CD4-positive, alpha-beta T cell treated with Interleukin-1 beta for 1 hour (primary cell): ENCODE results near the gene ERCC8.
"Not testable (repeated sequence)": the region's sequence is repeated elsewhere in the genome, so short reads cannot be mapped to it uniquely, and the experiment has no call there.

Source experiments
- DNase-seq, 2 donors: peaks; one replicate each; pipeline ENCODE4 v3.0.0-alpha.2; 2020 to 2022

Gene ERCC8, protein sequence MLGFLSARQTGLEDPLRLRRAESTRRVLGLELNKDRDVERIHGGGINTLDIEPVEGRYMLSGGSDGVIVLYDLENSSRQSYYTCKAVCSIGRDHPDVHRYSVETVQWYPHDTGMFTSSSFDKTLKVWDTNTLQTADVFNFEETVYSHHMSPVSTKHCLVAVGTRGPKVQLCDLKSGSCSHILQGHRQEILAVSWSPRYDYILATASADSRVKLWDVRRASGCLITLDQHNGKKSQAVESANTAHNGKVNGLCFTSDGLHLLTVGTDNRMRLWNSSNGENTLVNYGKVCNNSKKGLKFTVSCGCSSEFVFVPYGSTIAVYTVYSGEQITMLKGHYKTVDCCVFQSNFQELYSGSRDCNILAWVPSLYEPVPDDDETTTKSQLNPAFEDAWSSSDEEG

DNA sequence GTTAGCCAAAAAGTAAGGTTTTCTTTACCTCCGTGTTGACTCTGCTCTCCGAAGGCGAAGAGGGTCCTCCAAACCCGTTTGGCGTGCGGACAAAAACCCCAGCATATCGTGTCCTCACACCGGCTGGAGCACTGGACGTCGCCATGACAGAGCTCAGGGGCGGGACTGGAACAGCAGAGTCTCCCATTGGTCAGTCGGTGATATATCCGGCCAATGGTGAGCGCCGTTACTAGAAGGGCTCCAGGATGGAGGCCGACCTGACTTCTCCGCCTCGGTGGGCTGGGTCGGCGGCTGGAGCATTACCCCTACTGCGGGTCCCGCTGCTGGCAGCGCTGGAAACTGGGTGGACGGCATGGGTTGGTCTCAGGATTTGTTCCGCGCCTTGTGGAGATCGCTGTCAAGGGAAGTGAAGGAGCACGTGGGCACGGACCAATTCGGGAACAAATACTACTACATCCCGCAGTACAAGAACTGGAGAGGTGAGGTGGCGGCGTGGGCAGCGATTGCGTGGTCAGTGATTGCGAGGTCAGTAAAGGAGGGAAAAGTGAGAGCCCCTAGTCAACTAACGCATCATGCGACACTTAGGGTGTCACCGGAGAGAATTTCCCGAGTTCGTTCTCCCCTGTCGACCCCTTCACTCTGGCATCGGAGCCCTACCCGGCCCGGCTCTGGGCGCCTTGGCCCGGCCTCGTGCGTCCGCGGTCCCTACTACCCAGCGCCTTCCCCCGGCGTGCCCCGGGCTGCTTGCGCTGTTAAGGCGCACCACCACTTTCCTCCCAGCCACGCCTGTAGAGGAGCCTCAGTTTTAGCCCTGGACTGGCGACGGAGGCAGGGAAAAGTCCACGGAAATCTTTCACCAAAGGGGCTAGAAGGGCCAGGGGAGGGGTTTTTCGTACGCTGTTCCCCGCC lies at the start of gene ERCC8, which contains the start of gene NDUFAF2:
Gene ERCC8 (minus strand): TSS at position 167 of the 909 bp plus-strand sequence. CDS start 62 bp downstream, at position 105.
Gene NDUFAF2 (plus strand): TSS at position 302 of the 909 bp plus-strand sequence. CDS start 51 bp downstream, at position 353.
- DNase-seq = peak; percentile 90 to 92

DNA sequence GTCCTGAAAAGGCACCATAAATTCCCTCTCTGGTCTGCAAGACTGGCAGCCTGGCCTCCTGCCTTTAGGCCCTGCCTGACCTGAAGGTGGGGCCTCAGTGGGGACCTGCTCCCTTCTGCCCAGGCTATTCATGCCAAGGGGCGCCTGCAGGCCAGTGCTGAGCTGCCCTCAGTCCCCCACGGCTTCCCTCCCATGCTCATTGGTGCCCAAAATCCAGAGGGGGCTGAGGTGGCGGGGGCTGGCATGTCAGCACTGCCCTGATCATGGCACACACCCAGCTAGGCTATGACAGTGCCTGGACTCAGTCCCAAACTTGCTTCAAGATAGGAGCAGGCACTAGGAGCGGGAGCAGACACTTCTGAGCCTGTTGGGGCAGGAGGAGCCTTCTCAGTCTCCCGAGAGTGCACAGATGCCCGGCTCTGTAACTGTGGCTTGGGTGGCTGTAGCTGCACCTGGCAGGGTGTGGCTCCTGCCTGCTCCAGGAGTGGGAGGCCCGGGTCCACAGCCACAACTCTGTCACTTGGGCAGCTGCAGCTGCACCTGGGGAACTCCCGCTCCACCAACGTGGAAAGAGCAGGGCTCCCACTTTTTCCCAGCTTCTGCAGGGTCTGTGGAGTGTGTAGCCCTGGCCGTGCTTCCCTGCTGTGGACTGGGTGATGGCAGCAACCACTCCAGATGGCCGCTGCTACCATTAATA lies 49.2 kb upstream of the ERCC8 start:
- DNase-seq = no peak

DNA sequence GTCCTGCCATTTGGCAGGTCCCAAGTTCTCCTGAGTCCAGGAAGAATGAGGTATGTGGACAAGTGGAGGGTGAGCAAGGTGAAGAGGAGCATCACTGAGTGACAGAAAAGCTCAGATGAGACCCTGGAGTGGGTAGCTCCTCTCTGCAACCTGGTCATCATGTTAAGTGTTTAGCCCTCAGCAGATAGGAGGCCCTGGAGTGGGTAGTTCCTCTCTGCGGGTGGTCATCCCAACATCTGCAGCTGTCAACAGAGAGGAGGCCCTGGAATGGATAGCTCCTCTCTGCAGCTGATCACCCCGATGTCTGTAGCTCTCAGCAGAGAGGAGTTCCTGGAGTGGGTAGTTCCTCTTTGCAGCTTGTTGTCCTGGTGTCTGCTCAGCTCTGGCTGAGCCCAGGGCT lies 48.6 kb upstream of the ERCC8 start:
- no peak for DNase-seq

DNA sequence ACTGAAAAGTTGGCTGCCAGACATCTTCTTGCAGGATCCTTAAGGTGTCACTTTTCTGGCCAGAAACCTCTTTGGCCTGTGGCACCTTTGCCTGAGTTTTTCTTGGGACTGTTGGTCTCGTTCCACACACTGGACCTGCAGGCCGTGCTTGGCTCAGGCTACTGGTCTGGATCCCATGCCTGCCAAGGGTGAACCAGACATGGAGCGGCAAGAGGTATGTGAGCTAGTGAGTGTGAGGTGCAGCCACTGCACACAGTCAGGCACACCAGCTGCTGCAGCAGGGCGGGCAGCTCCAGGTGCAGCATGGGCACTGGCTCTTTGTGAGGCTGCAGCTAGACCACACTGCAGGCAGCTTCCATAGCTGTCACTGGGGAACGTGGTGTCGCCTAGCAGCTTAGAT lies 48.0 kb upstream of the ERCC8 start:
- DNase-seq = no peak

DNA sequence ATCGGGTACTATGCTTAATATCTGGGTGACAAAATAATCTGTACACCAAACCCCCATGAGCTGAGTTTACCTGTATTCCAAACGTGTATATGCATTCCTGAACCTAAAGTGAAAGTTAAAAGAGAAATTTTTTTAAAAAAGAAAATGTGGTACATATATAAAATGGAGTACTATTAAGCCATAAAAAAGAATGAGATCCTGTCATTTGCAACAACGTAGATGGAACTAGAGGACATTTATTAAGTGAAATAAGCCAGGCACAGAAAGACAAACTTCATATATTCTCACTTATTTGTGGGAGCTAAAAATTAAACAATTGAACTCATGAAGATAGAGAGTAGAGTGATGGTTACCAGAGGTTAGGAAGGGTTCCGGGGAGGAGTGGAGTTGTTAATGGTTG lies 44.9 kb upstream of the ERCC8 start:
- no peak for DNase-seq

DNA sequence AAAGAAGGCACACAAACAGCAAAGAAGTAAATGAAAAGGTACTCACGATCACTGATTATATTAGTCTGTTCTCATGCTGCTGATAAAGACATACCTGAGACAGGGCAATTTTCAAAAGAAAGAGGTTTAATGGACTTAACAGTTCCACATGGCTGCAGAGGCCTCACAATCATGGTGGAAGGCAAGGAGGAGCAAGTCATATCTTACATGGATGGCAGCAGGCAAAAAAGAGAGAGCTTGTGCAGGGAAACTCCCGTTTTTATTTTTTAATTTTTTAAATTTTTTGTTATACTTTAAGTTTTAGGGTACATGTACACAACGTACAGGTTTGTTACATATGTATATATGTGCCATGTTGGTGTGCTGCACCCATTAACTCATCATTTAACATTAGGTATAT lies 37.3 kb upstream of the ERCC8 start:
- not testable (repeated sequence) for DNase-seq

DNA sequence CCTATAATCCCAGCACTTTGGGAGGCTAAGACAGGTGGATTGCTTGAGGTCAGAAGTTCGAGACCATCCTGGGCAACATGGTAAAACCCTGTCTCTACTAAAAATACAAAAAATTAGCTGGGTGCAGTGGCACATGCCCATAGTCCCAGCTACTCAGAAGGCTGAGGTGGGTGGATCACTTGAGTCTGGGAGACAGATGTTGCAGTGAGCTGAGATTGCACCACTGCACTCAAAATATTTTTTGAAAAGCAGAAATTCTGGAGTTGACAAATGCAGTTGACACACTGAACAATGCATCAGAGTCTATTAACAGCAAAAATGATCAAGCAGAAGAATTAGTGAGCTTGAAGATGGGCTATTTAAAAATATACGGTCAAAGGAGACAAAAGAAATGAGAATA lies 35.6 kb upstream of the ERCC8 start:
- no peak for DNase-seq

DNA sequence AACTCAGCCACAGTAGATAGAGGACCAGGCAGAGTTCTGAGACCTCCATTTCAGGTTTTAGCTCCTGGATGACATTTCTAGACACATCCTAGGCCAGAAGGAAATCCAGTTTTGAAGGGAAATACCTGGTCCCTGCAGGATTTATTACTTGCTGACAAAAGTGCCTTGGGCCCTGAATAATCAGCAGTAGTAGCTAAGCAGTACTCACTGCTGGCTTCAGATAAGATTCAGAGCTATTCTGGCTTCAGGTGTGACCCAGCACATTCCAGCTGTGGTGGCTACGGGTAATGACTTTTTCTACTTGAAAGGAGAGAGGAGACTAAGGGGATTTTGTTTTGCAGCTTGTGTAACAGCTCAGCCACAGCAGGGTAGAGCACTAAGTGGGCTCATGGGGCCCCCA lies 34.1 kb upstream of the ERCC8 start:
- no peak for DNase-seq

DNA sequence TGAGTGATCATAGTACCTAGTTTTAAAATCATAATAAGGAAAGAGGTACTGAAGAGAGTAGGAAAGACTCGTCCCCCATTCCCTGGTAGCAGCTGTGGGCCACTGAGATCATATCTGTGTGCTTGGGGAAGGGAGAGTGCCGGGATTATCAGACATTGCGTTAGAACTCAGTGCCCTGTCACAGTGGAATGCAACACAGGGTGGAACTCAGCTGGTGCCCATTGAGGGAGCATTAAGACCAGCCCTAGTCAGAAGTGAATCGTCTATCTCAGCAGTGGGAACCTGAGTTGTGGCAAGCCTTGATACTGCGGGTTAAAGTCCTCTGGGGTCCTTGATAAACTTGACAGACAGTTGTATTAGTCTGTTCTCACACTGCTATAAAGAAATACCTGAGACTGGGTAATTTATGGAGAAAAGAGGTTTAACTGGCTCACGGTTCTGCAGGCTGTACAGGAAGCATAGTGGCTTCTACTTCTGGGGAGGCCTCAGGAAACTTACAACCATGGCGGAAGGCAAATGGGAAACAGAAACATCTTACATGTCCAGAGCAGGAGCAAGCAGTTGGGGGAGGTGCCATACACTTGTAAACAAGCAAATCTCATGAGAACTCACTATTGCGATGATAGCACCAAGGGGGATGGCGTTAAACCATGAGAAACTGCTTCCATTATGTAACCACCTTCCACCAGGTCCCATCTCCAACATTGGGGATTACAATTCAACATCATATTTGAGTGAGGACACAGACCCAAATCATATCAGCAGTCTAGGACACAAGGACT lies 33.3 kb upstream of the ERCC8 start:
- DNase-seq = no peak

DNA sequence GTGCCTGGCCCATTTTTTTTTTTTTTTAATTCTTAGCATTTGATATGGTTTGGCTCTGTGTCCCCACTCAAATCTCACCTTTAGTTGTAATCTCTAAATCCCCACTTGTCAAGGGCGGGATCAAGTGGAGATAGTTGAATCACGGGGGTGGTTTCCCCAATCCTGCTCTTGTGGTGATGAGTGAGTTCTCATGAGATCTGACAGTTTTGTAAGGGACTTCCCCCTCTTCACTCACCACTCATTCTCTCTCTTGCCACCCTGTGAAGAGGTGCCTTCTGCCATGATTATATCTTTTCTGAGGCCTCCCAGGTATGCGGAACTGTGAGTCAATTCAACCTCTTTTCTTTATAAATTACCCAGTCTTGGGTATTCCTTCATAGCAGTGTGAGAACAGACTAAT lies 27.4 kb upstream of the ERCC8 start:
- DNase-seq = no peak

DNA sequence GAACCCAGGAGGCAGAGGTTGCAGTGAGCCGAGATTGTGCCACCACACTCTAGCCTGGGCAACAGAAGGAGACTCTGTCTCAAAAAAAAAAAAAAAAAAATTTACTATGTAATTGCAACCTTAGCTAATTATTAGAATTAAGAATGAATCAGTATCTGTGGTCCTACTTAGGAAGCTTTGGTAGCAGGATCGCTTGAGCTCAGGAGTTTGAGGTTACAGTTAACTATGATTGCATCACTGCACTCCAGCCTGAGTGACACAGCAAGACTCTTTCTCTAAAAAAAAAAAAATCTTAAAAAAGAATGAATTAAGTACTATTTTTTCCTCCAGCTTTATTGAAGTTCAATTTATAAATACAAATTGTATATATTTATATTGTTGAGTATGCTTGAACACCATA lies 16.8 kb upstream of the ERCC8 start:
- DNase-seq = no peak

DNA sequence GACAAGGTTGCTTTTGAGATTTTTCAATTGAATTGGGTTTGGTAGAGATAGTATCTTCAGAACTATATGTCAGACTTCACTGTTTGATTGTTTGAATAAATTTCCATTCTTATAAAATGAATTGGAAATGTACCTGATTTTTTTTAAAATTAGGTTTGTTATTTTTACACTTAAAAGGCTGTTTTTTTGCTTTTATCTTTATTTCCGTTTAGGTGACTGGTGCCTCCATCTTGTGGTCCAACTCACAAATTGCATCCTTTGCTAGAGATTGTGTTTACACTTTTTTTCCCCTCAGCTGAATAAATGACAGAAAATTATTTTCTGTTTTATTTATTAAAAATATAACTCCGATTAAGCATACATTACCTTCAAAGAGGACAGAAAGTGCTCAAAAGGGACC lies 15.7 kb upstream of the ERCC8 start:
- DNase-seq = peak in 1 of 2 donors; percentile 20

DNA sequence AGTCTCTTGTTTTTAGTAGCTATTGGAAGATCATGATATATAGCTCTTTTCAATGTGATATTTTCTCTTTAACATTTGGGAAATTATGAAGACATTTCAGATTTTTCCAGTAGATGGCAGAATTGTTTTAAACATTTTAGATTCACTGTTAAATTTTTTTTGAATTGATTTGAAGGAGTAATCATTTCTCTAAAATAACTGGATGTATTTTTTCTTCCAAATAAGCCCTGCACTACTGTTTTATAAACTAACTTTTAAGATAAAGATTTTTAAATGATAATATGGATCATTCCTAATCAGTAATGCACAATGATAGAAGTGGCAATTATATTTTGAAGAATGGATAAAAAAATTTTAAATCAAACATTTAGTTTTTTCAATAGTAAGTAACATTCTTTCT lies 14.3 kb upstream of the ERCC8 start:
- DNase-seq = peak in 1 of 2 donors; percentile 22

DNA sequence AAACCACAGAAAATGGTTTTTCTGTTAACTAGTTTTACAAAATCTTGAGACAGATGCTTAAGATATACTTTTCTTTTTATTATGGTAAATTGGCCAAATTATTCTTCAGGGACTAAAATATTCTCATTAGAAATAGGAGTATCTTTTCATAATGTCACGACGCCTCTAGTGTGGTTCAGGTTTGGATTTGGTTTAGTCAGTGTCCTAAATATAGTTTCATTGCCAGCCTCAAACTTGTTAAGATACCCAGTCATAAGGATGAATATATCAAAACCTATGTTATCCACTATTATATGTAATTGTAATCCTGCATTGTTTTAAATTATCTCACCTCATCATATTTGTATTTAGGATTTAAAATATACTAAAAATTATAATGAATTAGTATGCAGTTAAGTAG lies 13.8 kb upstream of the ERCC8 start:
- DNase-seq = no peak

DNA sequence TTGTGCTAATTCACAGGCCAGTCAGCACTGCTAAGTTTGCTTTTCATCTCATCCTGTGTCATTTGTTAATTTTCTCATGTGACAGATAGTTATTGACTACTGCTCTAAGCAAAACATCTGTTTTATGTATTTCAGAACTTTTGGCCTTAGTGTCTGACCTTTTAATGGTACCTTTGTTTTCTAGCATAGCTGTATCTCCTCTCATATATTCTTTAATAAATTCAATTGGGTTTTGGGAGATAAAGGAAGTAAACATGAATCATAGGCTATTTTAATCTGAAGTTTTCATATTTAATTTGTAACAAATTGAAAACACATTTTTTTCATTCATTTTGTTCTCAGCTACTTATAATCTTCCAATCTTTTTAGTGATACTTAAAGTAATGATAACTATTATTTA lies 13.2 kb upstream of the ERCC8 start:
- DNase-seq = no peak

DNA sequence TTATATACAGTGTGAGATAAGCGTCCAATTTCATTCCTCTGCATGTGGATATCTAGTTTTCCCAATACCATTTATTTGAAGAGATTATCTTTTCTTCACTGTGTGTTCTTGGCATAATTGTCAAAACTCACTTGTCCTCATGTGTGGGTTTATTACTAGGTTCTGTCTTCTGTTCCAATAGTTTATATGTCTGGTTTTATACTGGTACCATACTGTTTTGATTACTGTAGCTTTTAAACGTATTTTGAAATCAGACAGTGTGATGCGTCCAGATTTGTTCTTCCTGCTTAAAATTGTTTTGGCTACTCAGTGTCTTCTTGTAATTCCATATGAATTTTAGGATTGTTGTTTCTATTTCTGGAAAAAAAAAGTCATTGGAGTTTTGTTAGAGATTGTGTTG lies 10.4 kb upstream of the ERCC8 start:
- no peak for DNase-seq

DNA sequence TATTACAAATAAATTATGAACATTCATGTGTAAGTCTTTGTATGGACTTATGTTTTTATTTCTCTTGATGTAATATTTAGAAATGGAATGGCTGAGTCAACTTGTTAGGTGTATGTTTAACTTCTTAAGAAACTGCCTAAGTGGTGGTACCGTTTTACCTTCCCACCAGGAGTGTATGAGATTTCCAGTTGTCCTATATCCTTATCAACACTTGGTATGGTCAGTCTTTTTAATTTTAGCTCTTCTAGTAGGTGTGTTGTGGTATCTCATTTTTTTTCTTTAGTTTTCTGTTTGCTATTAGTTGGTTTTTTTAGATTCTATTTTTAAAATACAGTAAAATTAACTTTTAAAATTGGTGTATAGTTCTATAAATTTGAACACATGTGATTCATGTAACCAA lies 3.9 kb upstream of the ERCC8 start:
- DNase-seq = no peak

DNA sequence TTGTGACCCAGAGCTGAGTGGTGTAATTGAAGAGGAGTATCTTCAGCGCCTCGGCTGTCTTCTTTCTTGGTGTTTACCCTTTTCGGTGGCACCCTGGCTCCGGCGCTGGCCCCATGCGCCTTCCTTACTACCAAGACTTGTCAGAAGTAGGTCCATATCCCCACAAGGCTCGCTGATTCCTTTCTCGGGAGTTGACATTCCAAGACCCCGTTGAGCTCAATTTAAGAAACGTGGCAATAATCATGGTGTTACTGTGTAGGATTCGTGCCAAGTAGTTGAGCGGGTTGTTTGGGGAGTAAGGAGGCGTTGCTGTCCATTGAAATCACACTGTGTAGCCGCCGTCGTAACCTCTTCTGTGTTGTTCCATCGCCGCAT lies 930 bp upstream of the ERCC8 start:
- peak in 1 of 2 donors; percentile 9 for DNase-seq

DNA sequence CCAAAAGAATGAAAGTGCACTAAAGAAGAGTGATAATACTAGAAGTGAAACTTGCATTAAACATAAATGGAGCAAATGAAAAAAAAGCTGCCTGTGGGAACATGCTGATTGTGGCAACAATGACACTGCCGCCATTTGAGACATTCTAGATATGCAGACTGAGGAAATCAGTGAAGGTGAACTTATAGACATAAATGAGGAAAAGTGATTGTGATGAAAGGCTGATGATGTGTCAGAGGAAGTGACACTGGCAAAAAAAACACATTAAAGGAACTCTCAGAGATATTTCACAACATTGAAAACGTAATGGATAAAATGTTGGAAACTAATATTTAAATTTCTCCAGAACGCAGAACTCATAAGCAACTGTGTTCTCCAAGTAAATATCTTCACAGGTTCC lies 1.2 kb downstream of the ERCC8 start:
- DNase-seq = no peak

DNA sequence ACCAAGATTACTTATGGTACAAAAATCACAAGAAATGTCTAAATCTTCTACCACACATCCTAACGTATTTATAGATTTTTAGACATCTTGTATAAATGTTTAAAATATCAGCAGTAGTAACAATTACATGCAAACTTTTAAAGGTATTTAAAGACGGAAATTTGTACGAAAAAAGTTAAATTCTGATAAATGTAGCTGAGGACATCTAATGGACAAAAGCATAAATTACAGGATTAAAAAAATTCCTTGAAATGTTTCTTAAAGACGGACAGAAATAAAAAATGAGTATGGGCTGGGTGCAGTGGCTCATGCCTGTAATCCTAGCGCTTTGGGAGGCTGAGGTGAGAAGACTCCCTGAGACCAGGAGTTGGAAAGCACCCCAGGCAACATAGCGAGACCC lies 15.8 kb downstream of the ERCC8 start:
- DNase-seq = no peak

DNA sequence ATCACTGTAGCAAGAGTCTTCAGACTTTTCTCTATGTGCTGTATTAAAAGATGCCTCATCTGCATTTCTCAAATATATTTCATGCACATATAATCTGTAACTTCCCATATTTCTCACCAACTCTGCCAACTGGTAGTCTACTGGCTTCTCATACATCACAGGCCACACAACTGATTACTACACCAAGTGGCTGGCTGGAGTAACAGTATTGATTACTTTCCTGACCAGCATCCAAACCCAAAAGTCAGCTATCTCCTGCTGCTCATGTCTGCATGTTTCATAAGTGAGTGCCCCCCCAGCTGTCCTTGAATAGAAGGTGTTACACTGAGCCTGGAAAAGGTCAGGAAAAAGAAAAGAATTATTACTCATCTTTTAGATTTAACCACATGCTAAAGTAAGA lies 17.4 kb downstream of the ERCC8 start:
- no peak for DNase-seq

DNA sequence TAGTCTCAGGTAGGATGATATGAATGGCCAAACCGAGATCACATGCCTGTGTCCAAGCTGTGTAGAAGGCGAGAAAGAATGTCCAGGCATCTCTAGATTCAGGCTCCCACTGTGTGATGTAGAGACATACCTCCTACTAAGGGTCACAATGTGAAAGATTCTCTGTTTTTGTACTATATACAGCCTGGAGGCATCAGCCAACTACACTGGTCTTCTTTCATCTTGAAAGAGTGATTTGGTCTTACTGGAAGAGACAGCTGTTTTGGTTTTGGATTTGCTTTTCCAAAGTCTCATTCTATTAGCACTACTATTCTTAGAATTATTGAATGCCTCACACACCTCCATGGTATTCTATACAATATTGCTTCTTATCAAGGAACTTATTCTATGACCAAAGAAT lies 26.4 kb downstream of the ERCC8 start:
- no peak for DNase-seq

DNA sequence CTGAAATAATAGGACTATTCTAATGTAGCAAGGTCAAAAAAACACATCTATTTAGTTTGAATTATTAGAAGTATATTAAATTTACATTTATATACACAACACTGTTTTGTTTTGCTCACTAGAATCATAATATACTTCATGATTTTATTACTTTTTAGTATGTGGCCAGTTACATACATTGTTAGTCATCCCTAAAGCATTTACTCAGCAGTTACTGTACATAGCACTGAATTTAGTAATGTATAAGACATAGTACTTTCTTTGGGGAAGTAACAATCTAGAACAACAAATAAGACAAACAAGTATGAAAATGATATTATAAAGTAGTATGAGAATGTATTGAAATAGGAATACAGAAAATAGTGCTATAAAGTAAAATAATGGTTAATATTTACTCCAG lies 28.2 kb downstream of the ERCC8 start:
- DNase-seq = no peak
